ENCODE measurements around the gene TBC1D8.

DNA sequence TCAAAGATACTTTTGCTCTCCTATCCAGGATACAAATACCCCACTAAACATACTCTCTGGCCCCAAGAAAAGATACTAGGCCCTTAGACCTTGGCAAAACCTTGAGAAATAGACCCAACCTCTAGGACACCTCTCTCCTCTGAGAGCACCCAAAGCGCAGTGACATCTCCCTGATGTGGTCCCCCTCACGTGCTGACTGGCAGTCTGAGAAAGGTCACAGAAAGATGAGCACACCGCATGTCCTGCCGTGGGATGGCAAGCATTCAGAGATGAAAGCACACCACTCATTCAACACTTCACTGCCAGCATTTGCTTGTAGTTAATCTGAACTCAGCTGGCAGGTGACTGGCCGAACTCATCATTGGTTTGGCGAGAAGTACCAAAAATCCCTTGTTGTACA, 6.1 kb upstream of the TBC1D8 start:
- TF ChIP-seq, protein P1, sequence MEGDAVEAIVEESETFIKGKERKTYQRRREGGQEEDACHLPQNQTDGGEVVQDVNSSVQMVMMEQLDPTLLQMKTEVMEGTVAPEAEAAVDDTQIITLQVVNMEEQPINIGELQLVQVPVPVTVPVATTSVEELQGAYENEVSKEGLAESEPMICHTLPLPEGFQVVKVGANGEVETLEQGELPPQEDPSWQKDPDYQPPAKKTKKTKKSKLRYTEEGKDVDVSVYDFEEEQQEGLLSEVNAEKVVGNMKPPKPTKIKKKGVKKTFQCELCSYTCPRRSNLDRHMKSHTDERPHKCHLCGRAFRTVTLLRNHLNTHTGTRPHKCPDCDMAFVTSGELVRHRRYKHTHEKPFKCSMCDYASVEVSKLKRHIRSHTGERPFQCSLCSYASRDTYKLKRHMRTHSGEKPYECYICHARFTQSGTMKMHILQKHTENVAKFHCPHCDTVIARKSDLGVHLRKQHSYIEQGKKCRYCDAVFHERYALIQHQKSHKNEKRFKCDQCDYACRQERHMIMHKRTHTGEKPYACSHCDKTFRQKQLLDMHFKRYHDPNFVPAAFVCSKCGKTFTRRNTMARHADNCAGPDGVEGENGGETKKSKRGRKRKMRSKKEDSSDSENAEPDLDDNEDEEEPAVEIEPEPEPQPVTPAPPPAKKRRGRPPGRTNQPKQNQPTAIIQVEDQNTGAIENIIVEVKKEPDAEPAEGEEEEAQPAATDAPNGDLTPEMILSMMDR (conservative IDR thresholded peaks at IDR 0.05), result no peak
- TF ChIP-seq ZFX (IDR thresholded peaks at IDR 0.05), result no peak
